ENCODE data around the gene TBL1X. TPM values are rescaled to one million over a fixed set of nuclear protein-coding genes. Genes with fewer than 3 reads are reported as not detected.

The TBL1X gene
- total and polyA plus RNA-seq, 12 donors = 5.0 to 256 (median 28.1) TPM

DNA sequence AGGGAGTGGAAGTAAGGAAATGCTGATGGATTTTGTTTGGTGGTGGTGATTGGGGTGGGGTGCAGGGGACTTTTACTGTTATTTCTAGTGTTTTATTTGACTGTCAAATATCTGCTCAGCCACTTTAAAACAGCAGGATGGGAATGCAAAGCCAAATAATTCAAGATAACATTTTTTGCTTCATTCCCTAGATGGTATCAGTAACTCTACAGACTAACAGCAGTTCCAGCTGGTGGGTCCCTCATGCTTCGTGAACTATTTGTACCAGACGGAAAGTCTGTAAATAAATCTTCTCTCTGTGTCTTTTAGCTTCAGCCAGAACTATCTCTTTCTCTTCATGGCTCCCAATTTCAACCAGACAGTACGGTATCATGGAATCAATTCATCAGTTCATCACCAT, 273.3 kb downstream of the TBL1X start:
- intact Hi-C loops (cut with DNase I) = no loop called here
- H3K4me3 ChIP-seq = no peak overlapping the region
- peaks cover 9% of the 10 kb centered on the region for H3K27me3 ChIP-seq
- no peak for DNase-seq
- WGBS, 4 donors = 56 to 59% (median 58%) methylated on average over 3 of the region's 3 CpGs
- TF ChIP-seq, protein P1, sequence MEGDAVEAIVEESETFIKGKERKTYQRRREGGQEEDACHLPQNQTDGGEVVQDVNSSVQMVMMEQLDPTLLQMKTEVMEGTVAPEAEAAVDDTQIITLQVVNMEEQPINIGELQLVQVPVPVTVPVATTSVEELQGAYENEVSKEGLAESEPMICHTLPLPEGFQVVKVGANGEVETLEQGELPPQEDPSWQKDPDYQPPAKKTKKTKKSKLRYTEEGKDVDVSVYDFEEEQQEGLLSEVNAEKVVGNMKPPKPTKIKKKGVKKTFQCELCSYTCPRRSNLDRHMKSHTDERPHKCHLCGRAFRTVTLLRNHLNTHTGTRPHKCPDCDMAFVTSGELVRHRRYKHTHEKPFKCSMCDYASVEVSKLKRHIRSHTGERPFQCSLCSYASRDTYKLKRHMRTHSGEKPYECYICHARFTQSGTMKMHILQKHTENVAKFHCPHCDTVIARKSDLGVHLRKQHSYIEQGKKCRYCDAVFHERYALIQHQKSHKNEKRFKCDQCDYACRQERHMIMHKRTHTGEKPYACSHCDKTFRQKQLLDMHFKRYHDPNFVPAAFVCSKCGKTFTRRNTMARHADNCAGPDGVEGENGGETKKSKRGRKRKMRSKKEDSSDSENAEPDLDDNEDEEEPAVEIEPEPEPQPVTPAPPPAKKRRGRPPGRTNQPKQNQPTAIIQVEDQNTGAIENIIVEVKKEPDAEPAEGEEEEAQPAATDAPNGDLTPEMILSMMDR (IDR thresholded peaks at IDR 0.05) = no peak
- TF ChIP-seq POLR2A (IDR thresholded peaks at IDR 0.05) = no peak
- no peaks in the 10 kb centered on the region for H3K36me3 ChIP-seq (replicated peaks in 1 of 2)
- H3K27ac ChIP-seq = no peak overlapping the region
- H3K4me1 ChIP-seq (replicated peaks in 1 of 2) = no peaks in the 10 kb centered on the region
- H3K9me3 ChIP-seq (replicated peaks in 1 of 3) = no peaks in the 10 kb centered on the region

DNA sequence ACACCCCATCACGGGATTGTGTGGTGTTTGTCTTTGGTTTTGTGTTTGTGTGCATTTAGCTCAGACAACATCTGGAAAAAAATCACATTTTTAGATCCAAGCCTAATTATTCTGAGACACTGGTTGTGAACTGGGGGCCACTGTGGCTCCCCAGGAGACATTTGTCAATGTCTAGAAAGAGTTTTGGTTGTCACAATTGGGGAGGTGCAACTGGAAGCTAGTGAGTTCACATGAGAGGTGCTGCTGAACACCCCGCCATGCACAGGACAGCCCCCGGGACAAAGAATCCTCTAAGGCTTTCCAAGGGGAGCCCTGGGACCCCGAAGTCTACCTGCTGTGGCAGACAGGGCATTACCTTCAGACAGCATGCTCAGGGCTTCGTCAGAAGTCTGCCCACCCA, 274.3 kb downstream of the TBL1X start:
- H3K4me3 ChIP-seq = no peak overlapping the region
- no peaks in the 10 kb centered on the region for H3K36me3 ChIP-seq (replicated peaks in 1 of 2)
- H3K4me1 ChIP-seq (replicated peaks in 1 of 2) = no peaks in the 10 kb centered on the region
- H3K27me3 ChIP-seq = peaks cover 9% of the 10 kb centered on the region
- WGBS, 4 donors = 68 to 89% (median 85%) methylated on average over 1 to 5 of the region's 5 CpGs
- TF ChIP-seq, protein P1 (IDR thresholded peaks at IDR 0.05) = no peak
- TF ChIP-seq POLR2A (IDR thresholded peaks at IDR 0.05) = no peak
- no peak for DNase-seq
- H3K9me3 ChIP-seq (replicated peaks in 1 of 3) = no peaks in the 10 kb centered on the region
- no peak overlapping the region for H3K27ac ChIP-seq
- intact Hi-C loops (cut with DNase I) = no loop called here

DNA sequence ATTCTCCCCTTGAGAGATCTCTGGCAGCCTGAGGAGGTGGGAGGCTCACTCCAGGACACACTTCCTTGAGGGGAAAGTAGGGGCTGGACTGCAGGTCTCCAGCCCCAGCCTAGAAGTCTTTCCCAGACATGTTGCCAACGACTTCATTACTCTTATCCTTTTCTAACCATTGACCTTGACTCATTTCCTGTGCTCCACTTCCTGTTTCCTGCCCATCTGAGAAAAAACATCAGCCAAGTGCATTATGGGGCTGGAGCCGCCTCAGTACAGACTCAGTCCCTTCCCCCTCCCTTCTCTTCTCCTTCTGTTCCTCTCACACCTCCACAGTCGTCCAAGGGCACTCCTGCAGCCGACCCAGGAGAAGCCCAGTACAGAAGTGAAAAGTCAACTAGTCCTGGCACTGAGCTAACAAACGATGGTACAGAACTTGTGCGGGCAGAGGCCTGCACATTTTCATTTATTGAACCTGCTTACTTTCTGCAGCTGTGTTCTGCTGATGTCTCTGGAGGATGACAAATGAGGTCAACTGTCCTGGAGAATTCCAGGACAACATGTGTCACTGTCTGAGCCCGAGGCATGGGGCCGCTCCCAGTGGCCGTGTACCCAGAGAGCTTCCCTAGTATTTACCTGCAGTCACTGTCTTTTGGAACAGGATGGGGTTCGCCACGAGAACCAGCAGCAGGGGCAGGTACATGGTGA, 280.7 kb downstream of the TBL1X start:
- Histone ChIP-seq H3K27ac (peak overlapping the region in 4 of 5 donors; percentile 20 to 74 (median 48)), H3K36me3 (replicated peaks in 1 of 2) (no peaks in the 10 kb centered on the region), H3K27me3 (peaks cover 5% of the 10 kb centered on the region), H3K4me3 (no peak overlapping the region), H3K4me1 (replicated peaks in 1 of 2) (no peaks in the 10 kb centered on the region), H3K9me3 (replicated peaks in 1 of 3) (no peaks in the 10 kb centered on the region)
- DNase-seq = peak; percentile 20 to 66 (median 53)
- WGBS, 4 donors = 18 to 52% (median 32%) methylated on average over 8 to 11 of the region's 11 CpGs
- no peak for TF ChIP-seq POLR2A (IDR thresholded peaks at IDR 0.05)
- TF ChIP-seq, protein P1 (IDR thresholded peaks at IDR 0.05) = no peak
- intact Hi-C loops (cut with DNase I) = no loop called here

DNA sequence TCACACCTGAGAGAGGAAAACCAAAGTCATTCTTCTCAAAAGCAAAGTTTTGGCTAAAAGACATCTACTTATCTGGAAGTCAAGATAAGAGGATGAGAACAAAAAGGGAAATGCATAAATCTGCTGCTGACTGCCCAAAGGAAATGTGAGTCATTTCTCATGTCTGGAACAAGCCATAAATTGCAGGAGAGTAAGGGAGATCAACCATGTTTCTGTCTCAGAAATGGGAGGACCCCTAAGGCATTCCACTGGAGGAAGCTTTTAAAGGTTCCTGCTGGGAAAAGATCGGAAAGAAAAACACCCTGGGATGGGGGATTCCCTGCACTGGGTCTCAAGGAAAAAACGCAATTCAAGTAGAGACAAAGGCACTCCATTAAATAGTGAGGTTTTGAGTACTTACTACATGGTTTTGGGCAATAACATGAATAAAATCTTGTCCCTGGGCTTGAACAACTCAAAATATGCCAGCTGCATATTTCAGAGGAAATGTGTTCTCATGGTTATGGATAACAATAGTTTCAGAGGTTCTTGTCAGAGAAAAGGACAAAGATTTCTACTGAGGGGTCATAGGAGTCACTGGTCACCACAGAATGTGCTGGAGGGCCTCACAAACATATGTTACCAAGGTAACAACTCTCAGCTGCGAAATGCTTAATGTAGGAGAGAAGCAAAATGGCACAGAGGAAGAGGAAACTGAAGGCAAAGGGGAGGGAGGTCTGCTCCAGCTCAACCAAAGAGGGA, 281.5 kb downstream of the TBL1X start:
- WGBS, 4 donors = 17 to 36% (median 30%) methylated on average over 3 of the region's 3 CpGs
- no peaks in the 10 kb centered on the region for H3K9me3 ChIP-seq (replicated peaks in 1 of 3)
- H3K4me1 ChIP-seq (replicated peaks in 1 of 2) = no peaks in the 10 kb centered on the region
- H3K27ac ChIP-seq = peak overlapping the region in 4 of 5 donors; percentile 20 to 74 (median 48)
- DNase-seq = peak in 2 of 7 donors; percentile 4 to 23
- H3K27me3 ChIP-seq = peaks cover 5% of the 10 kb centered on the region
- no peak overlapping the region for H3K4me3 ChIP-seq
- intact Hi-C loops (cut with DNase I) = no loop called here
- H3K36me3 ChIP-seq (replicated peaks in 1 of 2) = no peaks in the 10 kb centered on the region
- TF ChIP-seq, protein P1 (IDR thresholded peaks at IDR 0.05) = no peak
- TF ChIP-seq POLR2A (IDR thresholded peaks at IDR 0.05) = no peak

Data from adrenal gland (tissue), 12 donors.